WTC11 (cell line): ENCODE measurements around the gene PHAF1.

ENCODE experiments used
- CREB1 ChIP-seq: sonication (generic); formaldehyde crosslinking; IDR thresholded peaks from 2 replicates; pipeline ENCODE4 v1.8.0; 2023; ENCODE audit warnings: mild to moderate bottlenecking, missing genetic modification reagents
- CREM ChIP-seq: sonication (generic); formaldehyde crosslinking; IDR thresholded peaks from 2 replicates; pipeline ENCODE4 v1.8.1; 2022; ENCODE audit warnings: mild to moderate bottlenecking, missing genetic modification reagents, moderate library complexity
- CTCF ChIP-seq: fragments of 200-600 bp; IDR thresholded peaks from 2 replicates; pipeline ENCODE4 v1.8.0; 2022; ENCODE audit warnings: antibody characterized with exemption
- TP53 ChIP-seq: sonication (generic); formaldehyde crosslinking; IDR thresholded peaks from 2 replicates; pipeline ENCODE4 v1.8.1; 2023; ENCODE audit warnings: mild to moderate bottlenecking, missing genetic modification reagents
- USF1 ChIP-seq: sonication (generic); formaldehyde crosslinking; IDR thresholded peaks from 2 replicates; pipeline ENCODE4 v1.8.0; 2022; ENCODE audit warnings: mild to moderate bottlenecking, missing genetic modification reagents
- ZNF138 ChIP-seq: sonication (generic); formaldehyde crosslinking; conservative IDR thresholded peaks from 2 replicates; pipeline ENCODE4 v1.8.1; 2022; ENCODE audit warnings: mild to moderate bottlenecking, moderate library complexity, missing genetic modification reagents
- ZNF512 ChIP-seq: sonication (generic); formaldehyde crosslinking; IDR thresholded peaks from 2 replicates; pipeline ENCODE4 v1.8.1; 2022; ENCODE audit warnings: missing genetic modification reagents, borderline replicate concordance

- TF ChIP-seq CTCF = no peak
- peak; percentile 96 for TF ChIP-seq USF1 (CRISPR knock-in tag)
- no peak for TF ChIP-seq ZNF138 (CRISPR knock-in tag)
- no peak for TF ChIP-seq ZNF512 (CRISPR knock-in tag)
- TF ChIP-seq TP53 (CRISPR knock-in tag) = peak; percentile 19; the same call in 1 of the 2 replicates
- TF ChIP-seq CREB1 = 0 out of 2 replicates have a peak, but pooled peaks have one; percentile 22
- no peak for TF ChIP-seq CREM
Measured at GRCh38 chr16:67150833-67151396, 41.2 kb downstream of the PHAF1 start, which contains the start of gene B3GNT9.
